Measurements from ENCODE around the gene MAML2.

Gene MAML2

DNA sequence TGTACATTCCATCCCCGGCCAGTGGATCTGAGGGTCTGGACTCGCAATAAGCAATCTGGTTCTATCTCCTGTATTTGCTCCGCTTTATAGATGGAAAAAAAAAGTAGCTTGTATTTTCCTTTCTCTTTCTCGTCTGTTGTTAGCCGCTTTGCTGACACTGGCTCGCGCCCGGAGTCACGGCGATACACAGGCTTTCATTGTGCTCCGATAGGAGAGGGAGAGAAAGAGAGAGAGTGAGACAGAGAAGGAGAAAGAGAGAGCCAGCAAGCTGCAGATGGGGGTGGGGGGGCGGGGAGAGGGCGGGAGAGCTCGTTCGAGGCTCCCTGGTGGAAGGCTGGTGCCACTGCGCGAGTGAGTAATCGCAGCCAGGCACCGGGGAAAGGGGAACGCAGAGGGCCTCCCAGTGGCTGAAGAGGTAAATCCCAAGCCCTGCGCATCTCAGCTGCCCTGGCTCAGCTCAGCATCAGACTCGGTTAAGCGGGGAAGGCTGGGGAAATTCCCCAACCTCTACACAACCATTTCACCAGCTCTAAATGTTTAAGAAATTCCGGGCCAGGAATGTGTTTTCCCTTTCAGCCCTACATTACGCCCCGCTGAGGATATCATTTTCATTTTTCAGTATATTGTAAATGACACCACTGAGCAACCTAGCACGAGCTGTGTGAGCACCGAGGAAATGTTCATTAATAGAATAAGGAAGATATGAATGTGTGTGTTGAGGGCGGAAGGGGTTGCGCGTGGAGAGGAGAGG is at the start of gene MAML2:
Gene MAML2 (minus strand): TSS at position 235 of the 751 bp plus-strand sequence. CDS start 1,300 bp downstream, outside the sequence.
- DNase-seq (ENCODE audit: low spot score): peak; percentile 89

DNA sequence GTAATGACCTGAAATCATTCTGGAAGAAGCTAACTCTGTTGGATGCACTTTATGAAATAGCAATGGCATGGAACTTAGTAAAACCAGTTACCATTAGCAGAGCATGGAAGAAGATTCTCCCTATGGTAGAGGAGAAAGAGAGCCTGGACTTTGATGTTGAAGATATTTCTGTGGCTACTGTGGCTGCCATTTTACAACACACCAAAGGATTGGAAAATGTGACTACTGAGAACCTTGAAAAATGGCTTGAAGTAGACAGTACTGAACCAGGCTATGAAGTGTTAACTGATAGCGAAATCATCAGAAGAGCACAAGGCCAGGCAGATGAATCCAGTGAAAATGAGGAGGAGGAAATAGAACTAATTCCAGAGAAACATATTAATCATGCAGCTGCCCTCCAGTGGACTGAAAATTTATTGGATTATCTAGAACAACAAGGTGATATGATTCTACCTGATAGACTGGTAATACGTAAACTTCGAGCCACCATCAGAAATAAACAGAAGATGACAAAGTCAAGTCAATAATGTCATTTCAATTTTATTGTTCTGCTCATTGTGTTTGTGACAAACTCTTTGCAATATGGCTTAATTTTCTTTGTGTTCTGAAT is 48.8 kb upstream of the MAML2 start:
- DNase-seq (ENCODE audit: low spot score): no peak

DNA sequence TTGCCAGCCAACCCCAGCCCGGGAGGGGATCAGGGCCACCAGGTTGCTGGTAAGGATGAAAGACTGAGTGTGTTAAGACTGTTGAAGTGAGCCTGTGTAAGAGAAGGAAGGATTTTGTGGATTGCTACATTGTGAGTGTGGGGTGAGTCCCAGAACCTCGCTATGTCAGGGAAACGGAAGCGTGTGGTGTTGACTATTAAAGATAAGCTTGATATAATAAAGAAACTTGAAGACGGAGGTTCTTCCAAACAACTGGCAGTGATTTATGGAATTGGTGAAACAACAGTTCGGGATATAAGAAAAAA is 47.4 kb upstream of the MAML2 start:
- DNase-seq (ENCODE audit: low spot score): no peak

DNA sequence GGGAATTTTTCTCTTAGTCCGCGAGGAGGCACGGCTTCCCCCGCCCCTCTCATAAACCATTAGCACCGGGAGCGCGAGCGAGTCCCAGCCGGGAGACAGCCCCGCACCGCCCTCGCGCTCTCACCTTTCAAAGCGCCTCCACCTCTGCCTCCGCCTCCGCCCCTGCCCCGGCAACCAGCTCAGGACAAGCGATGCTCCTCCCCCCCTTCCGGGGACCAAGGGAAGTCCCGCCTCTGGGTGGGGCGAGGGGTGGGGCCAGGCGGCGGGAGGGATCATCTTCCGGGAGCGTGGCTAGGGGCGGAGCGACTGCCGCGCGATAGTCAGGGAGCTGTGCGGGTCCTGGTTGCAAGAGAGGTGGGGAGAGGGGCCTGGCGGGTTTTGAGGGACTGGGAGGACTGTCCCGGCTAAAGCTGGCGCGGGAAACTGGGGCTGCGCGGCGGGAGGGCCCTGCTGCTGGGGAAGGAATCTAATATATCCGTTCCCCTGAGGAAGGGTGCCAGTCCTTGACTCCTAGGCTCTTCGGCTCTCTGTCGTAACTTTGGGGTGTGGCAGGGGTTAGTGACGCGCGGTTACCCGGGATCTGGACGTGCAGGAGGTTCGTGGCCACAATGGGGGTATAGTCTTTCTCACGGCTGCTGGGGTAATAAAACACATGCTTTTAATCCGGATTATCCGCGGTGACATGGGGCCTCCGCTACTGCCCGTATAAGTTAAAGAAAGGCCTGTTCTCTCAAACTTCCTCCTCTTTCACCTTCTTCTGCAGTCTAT is 46.9 kb upstream of the MAML2 start, which contains the start of the genes CCDC82 and JRKL:
Gene CCDC82 (minus strand): TSS at position 193 of the 768 bp plus-strand sequence. CDS start 5,165 bp downstream, outside the sequence.
Gene JRKL (plus strand): TSS at position 294 of the 768 bp plus-strand sequence. CDS start 637 bp downstream, outside the sequence.
- DNase-seq (ENCODE audit: low spot score): peak; percentile 80

DNA sequence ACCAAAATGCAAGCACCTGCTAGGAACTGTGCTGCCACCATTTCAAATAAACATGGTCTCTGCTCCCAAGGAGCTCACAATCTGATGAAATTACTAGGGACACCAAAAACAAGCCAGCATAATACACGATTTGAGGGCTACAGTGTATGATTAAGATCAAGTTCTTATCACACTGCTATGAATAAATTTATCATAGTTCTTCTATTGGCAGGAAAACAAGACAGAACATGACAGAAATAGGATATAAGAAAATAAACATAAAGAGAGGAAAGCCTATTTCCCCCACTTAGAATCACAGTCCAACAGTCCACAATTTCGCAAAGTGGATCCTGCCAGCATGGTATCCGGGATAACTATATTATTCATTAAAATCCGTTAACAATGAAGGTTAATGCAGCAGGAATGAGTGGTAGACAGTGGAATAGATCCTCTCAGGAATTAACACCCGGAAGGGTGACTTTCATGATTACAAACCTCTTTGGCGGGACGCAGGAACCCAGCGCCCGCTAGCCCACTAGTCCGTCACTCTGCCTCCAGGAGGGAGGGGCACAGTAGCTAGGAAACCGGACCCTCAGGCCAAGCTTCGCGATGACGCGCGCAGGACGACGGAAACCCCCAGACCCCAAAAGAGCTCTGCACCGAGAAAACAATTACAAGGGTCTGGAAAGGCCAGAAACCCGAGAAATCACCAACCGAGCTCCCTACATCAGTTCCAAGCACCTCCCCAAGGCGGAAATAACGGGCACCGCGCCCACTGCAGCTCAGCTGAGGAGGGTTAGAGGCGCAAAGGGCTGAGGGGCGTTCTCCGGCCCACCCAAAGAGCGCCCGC is 46.1 kb upstream of the MAML2 start:
- DNase-seq (ENCODE audit: low spot score): peak; percentile 37

DNA sequence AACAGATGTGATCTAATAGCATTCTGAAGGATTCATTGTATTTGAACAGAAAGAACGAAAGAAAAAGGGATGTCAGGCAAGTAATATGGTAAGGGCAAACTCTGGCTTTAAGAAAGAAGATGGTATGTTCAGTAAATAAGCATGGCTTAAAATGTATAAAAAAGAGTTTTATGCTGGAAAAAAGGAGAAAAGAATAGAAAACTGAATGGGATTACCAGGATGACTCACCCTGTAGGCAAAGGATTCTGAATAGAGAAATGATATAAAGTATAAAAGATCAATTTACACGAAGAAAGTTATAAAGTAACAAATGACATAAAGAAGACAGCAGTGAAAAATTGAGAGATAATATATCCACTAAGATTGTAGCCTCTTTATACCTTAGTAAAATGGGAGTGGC is 42.2 kb upstream of the MAML2 start:
- DNase-seq (ENCODE audit: low spot score): no peak

DNA sequence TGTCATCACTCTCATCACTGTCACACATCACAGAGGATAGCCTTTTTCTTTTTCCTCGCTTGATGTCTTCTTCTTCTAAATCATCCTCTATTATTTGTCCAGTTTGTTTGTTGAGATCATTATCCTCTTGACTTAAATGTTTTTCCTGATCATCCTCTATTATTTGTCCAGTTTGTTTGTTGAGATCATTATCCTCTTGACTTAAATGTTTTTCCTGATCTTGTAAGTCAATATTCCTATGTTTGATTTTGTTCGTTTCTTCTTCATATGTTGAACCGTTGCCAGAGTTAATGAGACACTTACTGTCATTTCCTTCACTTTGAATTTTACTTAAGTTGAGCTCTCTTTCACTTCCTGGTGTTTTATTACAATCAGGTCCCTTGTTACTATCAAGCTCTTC is 41.2 kb upstream of the MAML2 start:
- DNase-seq (ENCODE audit: low spot score): no peak

DNA sequence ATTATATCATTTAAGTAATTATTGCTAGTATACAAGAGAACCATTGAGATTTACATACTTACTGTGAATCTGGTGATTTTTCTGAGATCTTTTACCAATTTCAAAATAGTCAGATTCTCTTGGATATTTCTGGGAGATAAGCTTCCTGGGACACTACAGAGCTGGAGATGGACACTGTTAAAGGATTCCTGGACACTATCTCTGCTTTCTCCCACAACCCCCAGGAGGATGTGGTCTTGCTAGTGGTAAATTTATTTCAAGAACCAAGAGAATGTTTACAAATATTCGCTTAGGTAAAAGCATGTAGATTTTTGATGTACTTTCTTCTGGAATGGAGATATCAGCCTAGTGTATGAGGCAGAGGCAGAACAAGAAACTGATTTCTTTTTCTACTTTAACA is 33.8 kb upstream of the MAML2 start:
- no peak for DNase-seq (ENCODE audit: low spot score)

DNA sequence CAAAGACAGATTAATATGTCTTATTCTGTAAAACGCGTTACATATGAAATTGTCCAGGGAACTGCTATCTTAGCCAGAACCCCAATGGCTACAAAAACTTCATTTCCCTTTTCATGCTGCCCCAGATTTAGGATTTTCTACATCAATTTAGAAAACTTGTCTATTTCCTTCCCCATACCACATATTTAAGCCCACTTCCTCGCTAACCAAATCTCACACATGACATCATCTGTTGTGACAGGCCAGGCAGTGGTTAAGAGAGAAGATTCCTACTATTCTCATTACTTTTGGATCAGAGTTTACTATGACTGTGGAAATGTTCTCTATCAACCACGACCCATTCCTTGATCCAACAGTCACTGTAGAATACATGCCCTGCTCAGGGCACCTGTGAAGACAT is 30.8 kb upstream of the MAML2 start:
- DNase-seq (ENCODE audit: low spot score): no peak

DNA sequence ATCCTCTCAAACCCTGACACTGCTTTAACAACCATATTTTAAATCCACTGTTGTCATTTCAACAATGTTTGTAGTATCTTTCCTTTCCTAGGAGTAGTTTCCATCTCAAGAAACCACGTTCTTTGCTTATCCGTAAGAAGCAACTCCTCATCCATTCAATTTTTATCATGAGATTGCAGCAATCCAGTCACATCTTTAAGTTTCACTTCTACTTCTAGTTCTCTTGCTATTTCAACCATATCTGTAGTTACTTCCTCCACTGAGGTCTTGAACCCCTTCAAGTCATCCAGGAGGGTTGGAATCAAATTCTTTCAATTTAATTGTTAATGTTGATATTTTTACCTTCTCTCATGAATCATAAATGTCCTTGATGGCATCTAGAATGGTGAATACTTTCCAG is 24.3 kb upstream of the MAML2 start:
- no peak for DNase-seq (ENCODE audit: low spot score)

DNA sequence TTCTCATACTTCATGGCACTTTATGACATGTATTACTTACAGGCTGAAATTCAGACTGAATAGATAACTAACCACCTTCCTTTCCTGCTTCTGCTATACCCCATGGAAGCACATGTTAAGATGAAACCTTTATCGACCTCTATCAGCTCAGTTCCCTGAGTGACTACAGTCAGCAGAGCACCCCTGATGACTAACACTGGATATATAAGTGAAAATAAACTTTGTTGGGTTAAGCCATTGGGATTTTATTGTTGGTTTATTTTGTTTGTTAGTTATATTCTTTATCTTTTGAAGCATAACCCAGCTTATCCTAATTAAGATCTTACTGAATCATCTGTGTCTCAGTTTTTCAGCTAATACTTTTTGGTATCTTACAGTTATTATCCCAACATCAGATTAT is 23.0 kb upstream of the MAML2 start:
- DNase-seq (ENCODE audit: low spot score): no peak

DNA sequence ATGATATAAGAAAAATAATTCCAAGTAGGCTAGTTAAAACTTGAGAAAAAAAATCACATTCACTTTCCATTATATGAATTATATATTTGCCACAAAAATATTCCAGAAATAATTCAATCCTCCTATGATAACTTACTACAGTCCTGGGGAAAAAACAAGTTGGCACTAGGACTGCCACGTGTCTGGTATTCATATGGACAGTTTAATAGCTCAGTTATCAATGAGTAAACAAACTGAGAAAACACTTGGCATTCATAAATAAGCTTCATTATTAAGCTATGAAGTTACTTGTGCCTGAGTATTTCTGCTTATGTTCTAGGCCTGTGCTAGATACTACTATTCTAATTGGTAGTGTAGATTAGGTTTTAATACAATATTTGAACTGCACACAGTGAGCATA is 22.5 kb upstream of the MAML2 start:
- no peak for DNase-seq (ENCODE audit: low spot score)

DNA sequence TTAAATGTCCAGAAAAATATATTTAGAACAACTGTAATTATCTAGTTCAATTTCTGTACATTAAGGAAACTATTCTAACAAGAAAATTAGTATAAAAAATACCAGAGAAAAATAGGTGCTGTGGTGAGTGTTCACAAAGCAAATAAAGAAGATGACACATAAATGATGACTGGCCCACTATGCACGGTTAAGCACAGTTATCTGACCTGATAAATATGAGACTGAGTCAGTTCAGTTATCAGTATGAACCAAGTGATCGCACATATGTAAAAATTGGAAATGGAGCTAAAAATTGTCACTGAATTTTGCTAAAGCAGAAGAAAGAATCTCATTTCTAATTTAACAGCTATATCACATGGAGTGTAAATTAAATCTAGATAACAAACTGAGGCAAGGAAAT is 18.8 kb upstream of the MAML2 start:
- no peak for DNase-seq (ENCODE audit: low spot score)

DNA sequence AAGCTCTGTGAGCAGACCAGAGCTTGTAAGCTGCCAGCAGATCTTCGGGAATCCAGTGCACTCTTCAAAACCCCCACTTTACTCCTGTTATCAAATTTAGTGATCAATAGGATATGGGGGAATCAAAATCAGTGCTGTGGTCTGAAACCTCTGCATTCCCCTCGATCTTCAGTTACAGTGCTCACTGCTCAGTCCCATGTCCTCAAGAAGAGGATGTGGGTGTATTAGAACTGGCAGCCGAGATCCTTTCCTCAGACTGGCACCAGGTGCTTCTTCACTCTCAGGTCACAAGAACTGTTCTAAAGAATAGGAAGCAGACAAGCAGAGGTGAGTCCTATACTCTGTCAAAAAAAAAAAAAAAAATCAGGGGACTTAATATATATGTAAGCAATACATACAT is 15.3 kb upstream of the MAML2 start:
- DNase-seq (ENCODE audit: low spot score): no peak

DNA sequence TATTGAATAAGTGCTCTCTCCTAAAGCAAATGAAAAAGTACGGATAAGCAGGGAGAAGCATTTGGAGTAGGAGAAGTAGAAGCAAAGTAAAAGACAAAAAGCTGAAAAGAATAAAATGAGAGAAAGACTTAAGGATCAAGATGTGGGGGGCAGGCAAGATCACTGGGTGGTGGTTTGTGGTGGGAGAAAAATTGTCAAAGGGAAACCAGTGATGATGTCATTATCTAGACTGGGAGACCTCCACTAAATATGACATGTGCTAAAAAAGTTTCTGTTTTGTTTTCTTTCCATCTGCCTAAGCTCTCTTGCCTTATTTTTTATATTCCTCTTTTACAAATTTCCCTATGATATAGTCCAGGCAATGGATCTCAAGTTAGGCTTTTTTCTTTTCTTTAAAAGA is 14.8 kb upstream of the MAML2 start:
- no peak for DNase-seq (ENCODE audit: low spot score)

DNA sequence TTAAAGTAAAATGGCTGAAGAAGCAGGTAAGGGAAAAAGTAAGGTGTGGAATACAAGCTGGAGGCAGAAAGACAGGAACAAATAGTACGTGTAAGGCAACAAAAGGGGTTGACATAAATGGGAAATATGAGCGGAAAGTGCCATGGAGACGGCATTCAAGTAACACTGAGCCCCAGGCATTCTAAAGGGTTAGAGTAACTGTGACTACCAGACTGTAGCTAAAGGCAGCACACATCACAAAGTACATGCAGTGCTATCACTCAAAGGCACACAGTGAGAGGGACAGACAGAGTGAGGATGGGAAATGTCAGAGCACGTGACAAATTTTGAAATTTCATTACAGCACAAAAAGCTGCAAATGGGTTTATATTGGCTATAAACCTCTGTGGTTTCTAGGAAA is 13.9 kb upstream of the MAML2 start:
- no peak for DNase-seq (ENCODE audit: low spot score)

DNA sequence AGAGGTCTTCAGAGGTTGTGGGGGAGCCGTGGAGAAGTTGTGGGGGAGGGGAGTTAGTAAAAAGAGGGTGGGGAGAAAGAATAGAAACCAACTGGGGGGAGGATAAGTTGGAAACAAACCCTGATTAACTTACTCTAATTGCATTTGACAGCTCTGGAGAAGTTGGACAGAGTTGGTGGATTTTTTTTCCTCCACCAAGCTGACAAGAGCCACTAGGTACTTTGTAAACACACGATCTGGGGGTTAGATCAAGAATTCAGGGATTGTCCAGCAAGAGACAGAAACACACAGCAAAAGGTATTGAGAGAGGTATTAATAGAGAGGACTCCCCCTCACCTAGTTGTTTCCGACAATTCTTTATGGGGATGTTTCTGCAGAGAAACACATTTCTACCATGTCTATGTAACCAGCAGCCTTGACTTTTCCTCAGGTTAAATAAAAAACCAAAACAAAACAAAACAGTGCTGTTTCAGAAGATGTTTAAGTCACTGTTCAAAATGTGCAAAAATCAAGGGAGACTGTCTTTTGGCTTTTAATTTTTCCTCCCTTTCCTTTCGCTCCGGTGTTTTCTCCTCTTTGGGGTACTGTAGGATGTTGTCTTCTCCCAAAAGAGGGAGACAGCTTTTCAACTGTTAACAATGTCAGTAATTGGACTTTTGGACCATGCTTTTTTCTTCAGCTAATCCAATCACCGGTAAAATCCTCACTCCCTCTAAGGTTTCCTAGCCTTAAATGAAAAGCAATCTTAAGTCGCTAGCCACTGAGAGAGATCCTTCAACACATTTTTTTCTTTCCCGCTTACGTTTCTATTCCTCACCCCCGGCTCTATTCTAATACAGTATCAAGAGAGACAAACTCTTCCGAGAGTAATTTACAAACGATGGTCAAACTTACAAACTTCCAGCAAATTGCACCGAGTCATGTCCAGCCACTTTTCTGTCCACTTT is 708 bp downstream of the MAML2 start:
- DNase-seq (ENCODE audit: low spot score): no peak

DNA sequence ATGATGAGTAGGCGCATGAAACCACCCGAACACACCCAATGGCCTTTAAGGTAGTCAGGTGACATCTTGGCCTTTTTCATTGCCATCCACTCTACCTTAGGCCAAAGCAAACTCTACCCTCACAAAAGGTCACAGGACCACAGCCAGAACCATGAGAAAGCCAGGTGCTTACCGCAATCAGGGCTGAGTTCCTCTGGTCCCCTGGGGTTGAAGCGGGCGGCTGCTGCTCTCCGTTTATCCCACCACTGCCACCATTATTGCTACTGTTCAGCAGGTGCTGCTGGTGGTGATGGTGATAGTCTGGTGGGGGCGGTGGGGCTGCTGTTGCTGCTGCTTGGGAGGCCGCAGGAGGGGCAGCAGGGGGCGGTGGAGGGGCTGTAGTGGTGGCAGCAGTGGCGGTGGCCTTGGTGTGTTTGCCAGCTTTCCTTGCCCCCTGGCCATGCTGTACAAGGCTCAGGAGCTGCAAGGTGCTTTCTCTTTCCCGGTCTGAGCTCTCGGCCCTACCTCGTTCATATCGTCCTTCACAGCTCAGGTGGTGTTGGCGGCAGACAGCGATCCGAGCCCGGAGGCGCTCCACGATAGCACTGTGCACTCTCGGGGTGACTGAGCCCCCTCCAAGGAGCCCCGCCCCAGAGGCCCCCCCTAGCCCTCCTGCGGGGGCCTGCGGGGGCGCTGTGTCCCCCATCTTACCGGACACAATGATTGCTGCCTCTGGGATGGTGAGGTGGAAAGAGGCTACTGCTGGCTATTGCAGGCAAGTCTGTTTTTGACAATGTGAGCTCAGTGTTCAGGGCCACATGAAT is 1.6 kb downstream of the MAML2 start:
- no peak for DNase-seq (ENCODE audit: low spot score)

DNA sequence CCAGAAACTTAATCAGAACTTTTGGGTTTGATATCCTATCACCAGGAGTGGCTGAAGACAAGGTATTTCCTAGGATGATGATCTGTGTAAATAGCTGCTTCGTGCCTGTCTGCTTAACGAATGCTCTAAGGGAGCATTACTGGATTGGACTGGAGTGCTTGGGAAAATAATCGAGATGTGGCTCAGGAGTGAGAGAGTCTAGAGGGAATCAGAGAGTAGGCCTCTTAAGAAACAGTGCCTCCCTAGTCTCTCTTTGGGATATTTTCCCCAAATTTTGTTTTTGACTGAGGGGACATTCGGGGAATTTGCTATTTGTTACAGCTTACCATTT is 2.5 kb downstream of the MAML2 start:
- DNase-seq (ENCODE audit: low spot score): no peak
